HG02642 (cell line): ENCODE measurements around the gene CLNK.

ENCODE experiments used
- ATAC-seq: cut with Tn5 transposase; IDR thresholded peaks from one replicate; pipeline ENCODE4 v1.9.1; 2021; ENCODE audit warnings: mild to moderate bottlenecking; ENCODE audit not compliant: unreplicated experiment, poor library complexity

Gene CLNK

GRCh38 chr4:10667701-10668326 is 16.8 kb downstream of the CLNK start:
- no peak for ATAC-seq

- no peak for ATAC-seq
Observed at GRCh38 chr4:10666616-10667015, 18.0 kb downstream of the CLNK start.

GRCh38 chr4:10664408-10664807 is 20.2 kb downstream of the CLNK start:
- no peak for ATAC-seq

- no peak for ATAC-seq
Observed at GRCh38 chr4:10662937-10663336, 21.6 kb downstream of the CLNK start.

- ATAC-seq: no peak
Observed at GRCh38 chr4:10661047-10661446, 23.5 kb downstream of the CLNK start.

- no peak for ATAC-seq
Observed at GRCh38 chr4:10659251-10659650, 25.3 kb downstream of the CLNK start.

- no peak for ATAC-seq
Observed at GRCh38 chr4:10656988-10657387, 27.6 kb downstream of the CLNK start.

GRCh38 chr4:10656420-10656819 is 28.1 kb downstream of the CLNK start:
- no peak for ATAC-seq

- no peak for ATAC-seq
Observed at GRCh38 chr4:10655968-10656367, 28.6 kb downstream of the CLNK start.

GRCh38 chr4:10648479-10648878 is 36.1 kb downstream of the CLNK start:
- ATAC-seq: no peak

GRCh38 chr4:10647846-10648245 is 36.7 kb downstream of the CLNK start:
- no peak for ATAC-seq

GRCh38 chr4:10643600-10644425 is 40.8 kb downstream of the CLNK start:
- ATAC-seq: no peak

- ATAC-seq: peak; percentile 53
Observed at GRCh38 chr4:10640561-10641201, 43.9 kb downstream of the CLNK start.

GRCh38 chr4:10639664-10640063 is 44.9 kb downstream of the CLNK start:
- no peak for ATAC-seq

GRCh38 chr4:10639100-10639499 is 45.5 kb downstream of the CLNK start:
- no peak for ATAC-seq

- no peak for ATAC-seq
Observed at GRCh38 chr4:10635091-10635490, 49.5 kb downstream of the CLNK start.

- no peak for ATAC-seq
Observed at GRCh38 chr4:10629394-10629793, 55.2 kb downstream of the CLNK start.

GRCh38 chr4:10625131-10625530 is 59.4 kb downstream of the CLNK start:
- no peak for ATAC-seq

GRCh38 chr4:10623862-10624261 is 60.7 kb downstream of the CLNK start:
- ATAC-seq: no peak

GRCh38 chr4:10623241-10623640 is 61.3 kb downstream of the CLNK start:
- ATAC-seq: no peak

GRCh38 chr4:10622728-10623127 is 61.8 kb downstream of the CLNK start:
- ATAC-seq: peak; percentile 68
